Measurements from ENCODE around the gene CCDC141.
"Not testable (repeated sequence)": the region's sequence is repeated elsewhere in the genome, so short reads cannot be mapped to it uniquely, and the experiment has no call there.

Gene CCDC141

GRCh38 chr2:179070895-179071294 is 21.0 kb upstream of the CCDC141 start:
- no peak overlapping the region for H3K4me3 ChIP-seq (ENCODE audit: low read depth, low read length)

GRCh38 chr2:179069685-179070084 is 19.7 kb upstream of the CCDC141 start:
- Histone ChIP-seq H3K4me1 (ENCODE audit: control insufficient read depth, insufficient read depth, low read length) (no peaks in the 10 kb centered on the region), H3K27ac (ENCODE audit: low read depth, low read length) (no peak overlapping the region), H3K27me3 (ENCODE audit: control insufficient read depth, insufficient read depth, low read length) (no peaks in the 10 kb centered on the region), H3K4me3 (ENCODE audit: low read depth, low read length) (no peak overlapping the region), H3K9ac (ENCODE audit: low read length) (no peak overlapping the region), H3K9me3 (ENCODE audit: control insufficient read depth, insufficient read depth, low read depth, low read length) (peaks cover 21% of the 10 kb centered on the region), H3K36me3 (ENCODE audit: control insufficient read depth, insufficient read depth, low read length) (no peaks in the 10 kb centered on the region)

More at GRCh38 chr2:179070895-179071294, 21.0 kb upstream of the CCDC141 start:
- Histone ChIP-seq H3K4me1 (ENCODE audit: control insufficient read depth, insufficient read depth, low read length) (no peaks in the 10 kb centered on the region), H3K36me3 (ENCODE audit: control insufficient read depth, insufficient read depth, low read length) (no peaks in the 10 kb centered on the region), H3K9me3 (ENCODE audit: control insufficient read depth, insufficient read depth, low read depth, low read length) (peaks cover 21% of the 10 kb centered on the region), H3K9ac (ENCODE audit: low read length) (no peak overlapping the region), H3K27ac (ENCODE audit: low read depth, low read length) (no peak overlapping the region), H3K27me3 (ENCODE audit: control insufficient read depth, insufficient read depth, low read length) (no peaks in the 10 kb centered on the region)

- no peak overlapping the region for H3K9ac ChIP-seq (ENCODE audit: low read length)
- no peaks in the 10 kb centered on the region for H3K36me3 ChIP-seq (ENCODE audit: control insufficient read depth, insufficient read depth, low read length)
- H3K4me1 ChIP-seq (ENCODE audit: control insufficient read depth, insufficient read depth, low read length), result no peaks in the 10 kb centered on the region
- H3K9me3 ChIP-seq (ENCODE audit: control insufficient read depth, insufficient read depth, low read depth, low read length), result peaks cover 21% of the 10 kb centered on the region
- no peaks in the 10 kb centered on the region for H3K27me3 ChIP-seq (ENCODE audit: control insufficient read depth, insufficient read depth, low read length)
- H3K4me3 ChIP-seq (ENCODE audit: low read depth, low read length), result no peak overlapping the region
- no peak overlapping the region for H3K27ac ChIP-seq (ENCODE audit: low read depth, low read length)
Observed at GRCh38 chr2:179068991-179069643, 19.2 kb upstream of the CCDC141 start.

GRCh38 chr2:179059026-179059700 is 9.2 kb upstream of the CCDC141 start:
- Histone ChIP-seq H3K27ac (ENCODE audit: low read depth, low read length) (no peak overlapping the region), H3K9ac (ENCODE audit: low read length) (peak overlapping the region; percentile 14), H3K4me3 (ENCODE audit: low read depth, low read length) (no peak overlapping the region)

DNA sequence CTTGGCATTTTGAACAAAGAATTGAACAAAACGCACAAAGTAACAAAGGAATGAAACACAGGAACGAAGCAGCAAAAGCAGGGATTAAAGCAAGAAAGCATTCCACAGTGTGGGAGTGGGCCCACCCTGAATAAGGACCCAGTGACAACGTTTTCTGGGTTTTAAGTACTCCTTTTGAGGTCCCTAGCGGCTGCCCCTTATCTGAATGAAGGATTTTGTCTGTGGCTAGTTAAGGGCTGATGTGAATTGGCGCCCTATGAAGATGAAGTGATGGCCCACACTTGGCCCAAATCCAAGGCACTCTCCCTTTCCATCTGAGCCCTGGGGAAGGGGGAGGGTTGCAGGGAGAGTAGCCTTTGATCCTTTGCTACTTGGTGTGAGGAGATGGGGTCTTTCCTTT is 7.8 kb upstream of the CCDC141 start:
- Histone ChIP-seq H3K9ac (ENCODE audit: low read length) (no peak overlapping the region), H3K4me1 (ENCODE audit: control insufficient read depth, insufficient read depth, low read length) (peaks cover 26% of the 10 kb centered on the region), H3K27ac (ENCODE audit: low read depth, low read length) (peak overlapping the region; percentile 0; the same call in 1 of the 2 replicates), H3K27me3 (ENCODE audit: control insufficient read depth, insufficient read depth, low read length) (no peaks in the 10 kb centered on the region), H3K9me3 (ENCODE audit: control insufficient read depth, insufficient read depth, low read depth, low read length) (no peaks in the 10 kb centered on the region), H3K4me3 (ENCODE audit: low read depth, low read length) (no peak overlapping the region), H3K36me3 (ENCODE audit: control insufficient read depth, insufficient read depth, low read length) (no peaks in the 10 kb centered on the region)

More at GRCh38 chr2:179059026-179059700, 9.2 kb upstream of the CCDC141 start:
- H3K27me3 ChIP-seq (ENCODE audit: control insufficient read depth, insufficient read depth, low read length), result no peaks in the 10 kb centered on the region
- H3K9me3 ChIP-seq (ENCODE audit: control insufficient read depth, insufficient read depth, low read depth, low read length), result no peaks in the 10 kb centered on the region
- H3K36me3 ChIP-seq (ENCODE audit: control insufficient read depth, insufficient read depth, low read length), result no peaks in the 10 kb centered on the region
- H3K4me1 ChIP-seq (ENCODE audit: control insufficient read depth, insufficient read depth, low read length), result peaks cover 26% of the 10 kb centered on the region

GRCh38 chr2:179053568-179053967 is 3.6 kb upstream of the CCDC141 start:
- H3K4me3 ChIP-seq (ENCODE audit: low read depth, low read length); H3K27me3 ChIP-seq (ENCODE audit: control insufficient read depth, insufficient read depth, low read length); H3K36me3 ChIP-seq (ENCODE audit: control insufficient read depth, insufficient read depth, low read length); H3K9ac ChIP-seq (ENCODE audit: low read length); H3K27ac ChIP-seq (ENCODE audit: low read depth, low read length); H3K9me3 ChIP-seq (ENCODE audit: control insufficient read depth, insufficient read depth, low read depth, low read length): not testable (repeated sequence)
- H3K4me1 ChIP-seq (ENCODE audit: control insufficient read depth, insufficient read depth, low read length), result peaks cover 51% of the 10 kb centered on the region

DNA sequence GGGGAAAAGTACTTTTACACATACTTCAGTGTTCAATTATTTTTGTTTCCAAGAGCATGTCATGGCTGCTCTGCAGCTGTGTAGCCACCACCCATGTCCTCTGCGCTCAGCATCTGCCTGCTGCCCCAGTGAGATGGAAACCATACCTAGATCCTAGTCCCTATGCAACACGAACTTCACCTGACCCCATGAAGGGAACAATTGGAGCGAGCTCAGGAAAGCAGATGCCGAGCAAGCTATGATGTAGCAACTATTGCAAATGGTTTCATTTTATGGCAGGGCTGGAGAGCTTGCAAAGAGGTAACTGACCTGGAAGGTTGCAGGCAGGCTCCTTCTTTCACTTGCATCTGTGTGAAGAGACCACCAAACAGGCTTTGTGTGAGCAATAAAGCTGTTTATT is 1.3 kb upstream of the CCDC141 start:
- H3K27ac ChIP-seq (ENCODE audit: low read depth, low read length), result peak overlapping the region; percentile 76; the same call in 1 of the 2 replicates
- H3K27me3 ChIP-seq (ENCODE audit: control insufficient read depth, insufficient read depth, low read length), result no peaks in the 10 kb centered on the region
- peaks cover 41% of the 10 kb centered on the region for H3K4me1 ChIP-seq (ENCODE audit: control insufficient read depth, insufficient read depth, low read length)
- peaks cover 5% of the 10 kb centered on the region for H3K36me3 ChIP-seq (ENCODE audit: control insufficient read depth, insufficient read depth, low read length)
- H3K4me3 ChIP-seq (ENCODE audit: low read depth, low read length), result peak overlapping the region; percentile 33
- H3K9me3 ChIP-seq (ENCODE audit: control insufficient read depth, insufficient read depth, low read depth, low read length), result no peaks in the 10 kb centered on the region
- H3K9ac ChIP-seq (ENCODE audit: low read length), result peak overlapping the region; percentile 76

GRCh38 chr2:179050755-179051154 is 818 bp upstream of the CCDC141 start:
- Histone ChIP-seq H3K9ac (ENCODE audit: low read length) (peak overlapping the region; percentile 76), H3K4me1 (ENCODE audit: control insufficient read depth, insufficient read depth, low read length) (peaks cover 41% of the 10 kb centered on the region), H3K36me3 (ENCODE audit: control insufficient read depth, insufficient read depth, low read length) (peaks cover 10% of the 10 kb centered on the region), H3K27ac (ENCODE audit: low read depth, low read length) (peak overlapping the region; percentile 76; the same call in 1 of the 2 replicates), H3K9me3 (ENCODE audit: control insufficient read depth, insufficient read depth, low read depth, low read length) (no peaks in the 10 kb centered on the region), H3K4me3 (ENCODE audit: low read depth, low read length) (peak overlapping the region; percentile 33), H3K27me3 (ENCODE audit: control insufficient read depth, insufficient read depth, low read length) (no peaks in the 10 kb centered on the region)

DNA sequence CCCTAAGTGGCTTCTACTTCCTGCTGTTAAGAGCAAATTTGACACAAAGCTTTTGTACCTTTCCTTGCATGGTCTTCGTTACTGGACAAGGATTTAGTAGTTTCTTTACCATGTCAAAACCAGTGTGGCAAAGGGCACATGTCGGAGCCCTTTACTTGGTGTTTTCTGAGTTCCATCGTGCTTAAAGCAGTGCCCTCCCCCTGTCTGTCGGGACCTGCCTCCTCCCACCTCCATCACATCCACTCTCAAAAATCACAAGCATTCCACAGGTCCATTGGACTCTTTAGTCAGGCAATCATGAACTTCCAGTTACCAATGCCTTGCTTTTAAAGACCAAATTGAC is 763 bp downstream of the CCDC141 start:
- Histone ChIP-seq H3K36me3 (ENCODE audit: control insufficient read depth, insufficient read depth, low read length) (peaks cover 17% of the 10 kb centered on the region), H3K4me3 (ENCODE audit: low read depth, low read length) (peak overlapping the region; percentile 43; the same call in 1 of the 2 replicates), H3K27ac (ENCODE audit: low read depth, low read length) (peak overlapping the region; percentile 19; the same call in 1 of the 2 replicates), H3K9ac (ENCODE audit: low read length) (peak overlapping the region; percentile 34), H3K9me3 (ENCODE audit: control insufficient read depth, insufficient read depth, low read depth, low read length) (no peaks in the 10 kb centered on the region), H3K4me1 (ENCODE audit: control insufficient read depth, insufficient read depth, low read length) (peaks cover 41% of the 10 kb centered on the region), H3K27me3 (ENCODE audit: control insufficient read depth, insufficient read depth, low read length) (no peaks in the 10 kb centered on the region)

DNA sequence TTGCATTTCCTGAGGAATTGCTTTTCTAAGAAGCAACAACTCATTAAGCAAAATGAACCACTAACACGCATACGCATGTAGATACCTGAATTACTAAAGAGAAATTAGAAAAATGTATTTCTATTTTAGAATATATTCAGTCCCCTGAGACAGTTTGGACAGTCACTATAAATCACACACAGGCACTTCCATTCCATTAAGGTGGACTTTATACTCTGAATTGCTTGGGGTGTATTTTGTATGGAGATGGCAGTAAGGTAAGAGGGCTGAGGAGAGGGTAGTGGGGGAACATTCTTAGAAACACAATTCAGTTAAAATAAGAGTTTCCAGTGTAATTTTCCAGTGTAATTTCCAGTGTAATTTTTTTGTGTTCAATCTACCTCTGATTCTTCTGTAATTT is 1.8 kb downstream of the CCDC141 start:
- Histone ChIP-seq H3K4me3 (ENCODE audit: low read depth, low read length) (peak overlapping the region; percentile 43; the same call in 1 of the 2 replicates), H3K4me1 (ENCODE audit: control insufficient read depth, insufficient read depth, low read length) (peaks cover 41% of the 10 kb centered on the region), H3K9ac (ENCODE audit: low read length) (no peak overlapping the region), H3K27ac (ENCODE audit: low read depth, low read length) (no peak overlapping the region), H3K27me3 (ENCODE audit: control insufficient read depth, insufficient read depth, low read length) (no peaks in the 10 kb centered on the region), H3K9me3 (ENCODE audit: control insufficient read depth, insufficient read depth, low read depth, low read length) (no peaks in the 10 kb centered on the region), H3K36me3 (ENCODE audit: control insufficient read depth, insufficient read depth, low read length) (peaks cover 17% of the 10 kb centered on the region)

- not testable (repeated sequence) for H3K4me3 ChIP-seq (ENCODE audit: low read depth, low read length); H3K27me3 ChIP-seq (ENCODE audit: control insufficient read depth, insufficient read depth, low read length); H3K9me3 ChIP-seq (ENCODE audit: control insufficient read depth, insufficient read depth, low read depth, low read length); H3K9ac ChIP-seq (ENCODE audit: low read length); H3K27ac ChIP-seq (ENCODE audit: low read depth, low read length)
- Histone ChIP-seq H3K36me3 (ENCODE audit: control insufficient read depth, insufficient read depth, low read length) (peaks cover 17% of the 10 kb centered on the region), H3K4me1 (ENCODE audit: control insufficient read depth, insufficient read depth, low read length) (peaks cover 24% of the 10 kb centered on the region)
Observed at GRCh38 chr2:179045602-179046001, 4.3 kb downstream of the CCDC141 start.
